Mammary epithelial cell (primary cell): Measurements from ENCODE around the gene MIEN1.

Experiments
- CTCF ChIP-seq, 2 donors: IDR thresholded peaks in 1 of 2; conservative IDR thresholded peaks in 1 of 2; 2 replicates each; pipeline ENCODE4 v1.5.1; 2011 to 2012; ENCODE audit warnings: inconsistent platforms in 2 of 2, low read length in 2 of 2, mild to moderate bottlenecking in 2 of 2, control low read depth in 1 of 2, low read depth in 1 of 2; ENCODE audit not compliant: insufficient read depth in 1 of 2; ENCODE audit errors: extremely low read depth in 1 of 2
- EZH2 ChIP-seq: IDR thresholded peaks from 2 replicates; pipeline ENCODE4 v1.6.1; 2012; ENCODE audit warnings: low read length, inconsistent platforms, borderline replicate concordance

GRCh38 chr17:39706383-39706782, 23.9 kb downstream of the MIEN1 start:
- TF ChIP-seq CTCF (conservative IDR thresholded peaks at IDR 0.05 in 1 of 2, IDR thresholded peaks at IDR 0.05 in 1 of 2; ENCODE audit: extremely low read depth in 1 of 2, insufficient read depth in 1 of 2, low read depth in 1 of 2, low read length in 2 of 2), result no peak
- TF ChIP-seq EZH2, result no peak
